GM19025 (cell line): ENCODE measurements around the gene ALDH2.
"Not testable (repeated sequence)": the region's sequence is repeated elsewhere in the genome, so short reads cannot be mapped to it uniquely, and the experiment has no call there.

Experiments
- ATAC-seq: cut with Tn5 transposase; IDR thresholded peaks from one replicate; pipeline ENCODE4 v1.9.1; 2021; ENCODE audit warnings: mild to moderate bottlenecking, low read depth, moderate library complexity; ENCODE audit not compliant: unreplicated experiment

The ALDH2 gene

GRCh38 chr12:111781085-111781658 is 14.4 kb downstream of the ALDH2 start:
- ATAC-seq: no peak

- ATAC-seq: no peak
These were observed 16.3 kb downstream of the ALDH2 start for GRCh38 chr12:111783046-111783445.

GRCh38 chr12:111784953-111785352 is 18.2 kb downstream of the ALDH2 start:
- ATAC-seq: no peak

GRCh38 chr12:111785651-111786050 is 18.9 kb downstream of the ALDH2 start:
- no peak for ATAC-seq

GRCh38 chr12:111788178-111788654 is 21.5 kb downstream of the ALDH2 start:
- ATAC-seq: no peak

GRCh38 chr12:111789779-111790178 is 23.0 kb downstream of the ALDH2 start:
- no peak for ATAC-seq

GRCh38 chr12:111791507-111791906 is 24.8 kb downstream of the ALDH2 start:
- ATAC-seq: no peak

GRCh38 chr12:111792155-111792855 is 25.6 kb downstream of the ALDH2 start:
- no peak for ATAC-seq

GRCh38 chr12:111792856-111793235 is 26.1 kb downstream of the ALDH2 start:
- ATAC-seq: no peak

GRCh38 chr12:111798182-111798581 is 31.4 kb downstream of the ALDH2 start:
- no peak for ATAC-seq

GRCh38 chr12:111799758-111800157 is 33.0 kb downstream of the ALDH2 start:
- no peak for ATAC-seq

GRCh38 chr12:111803038-111803626 is 36.4 kb downstream of the ALDH2 start:
- no peak for ATAC-seq

GRCh38 chr12:111803851-111804250 is 37.1 kb downstream of the ALDH2 start:
- no peak for ATAC-seq

- ATAC-seq: no peak
These were observed 39.6 kb downstream of the ALDH2 start for GRCh38 chr12:111806304-111806703.

GRCh38 chr12:111807232-111807631 is 40.5 kb downstream of the ALDH2 start:
- ATAC-seq: no peak

- ATAC-seq: no peak
These were observed 46.4 kb downstream of the ALDH2 start for GRCh38 chr12:111812881-111813741.

- ATAC-seq: no peak
These were observed 49.4 kb downstream of the ALDH2 start for GRCh38 chr12:111816065-111816615.

- ATAC-seq: not testable (repeated sequence)
These were observed 50.2 kb downstream of the ALDH2 start for GRCh38 chr12:111816898-111817297.

GRCh38 chr12:111818340-111818739 is 51.6 kb downstream of the ALDH2 start:
- no peak for ATAC-seq
